Hematopoietic multipotent progenitor cell treated with erythropoietin and hydrocortisone succinate and interleukin-3 and kit ligand, for 17 days (in vitro differentiated cells): ENCODE measurements around the gene XAB2.

ENCODE experiments used
- DNase-seq: peaks from one replicate; pipeline ENCODE4 v3.0.0-alpha.2; 2015; ENCODE audit warnings: low spot score

XAB2 gene

DNA sequence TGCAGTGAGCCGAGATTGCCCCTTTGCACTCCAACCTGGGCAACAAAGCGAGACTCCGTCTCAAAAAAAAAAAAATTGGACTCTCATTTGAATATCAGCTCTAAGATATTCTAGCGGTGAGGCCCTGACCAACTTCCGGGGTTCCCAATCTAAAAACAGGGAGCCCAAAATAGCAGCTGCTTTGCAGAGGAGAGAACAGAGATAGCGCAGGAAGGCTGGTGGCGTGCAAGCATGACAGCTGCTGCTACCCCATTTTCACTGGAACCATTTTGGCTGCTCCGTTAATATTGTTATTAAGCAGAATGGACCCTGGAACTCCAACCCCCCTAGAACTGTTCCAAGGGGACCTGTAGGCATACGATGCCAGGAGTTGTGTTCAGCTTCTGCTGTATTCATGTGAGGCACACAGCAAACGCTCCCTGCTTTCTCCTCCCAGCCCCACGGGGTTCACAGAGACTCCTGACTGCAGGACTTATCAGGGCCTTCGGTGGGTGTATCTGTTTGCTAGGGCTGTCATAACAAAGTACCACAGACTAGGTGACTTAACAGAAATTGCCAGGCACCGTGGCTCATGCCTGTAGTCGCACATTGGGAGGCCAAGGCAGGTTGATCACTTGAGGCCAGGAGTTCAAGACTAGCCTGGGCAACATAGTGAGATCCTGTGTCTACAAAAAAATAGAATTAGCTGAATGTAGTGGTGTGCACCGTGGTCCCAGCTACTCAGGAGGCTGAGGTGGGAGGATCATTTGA lies 19.1 kb upstream of the XAB2 start:
- peak; percentile 67 for DNase-seq

DNA sequence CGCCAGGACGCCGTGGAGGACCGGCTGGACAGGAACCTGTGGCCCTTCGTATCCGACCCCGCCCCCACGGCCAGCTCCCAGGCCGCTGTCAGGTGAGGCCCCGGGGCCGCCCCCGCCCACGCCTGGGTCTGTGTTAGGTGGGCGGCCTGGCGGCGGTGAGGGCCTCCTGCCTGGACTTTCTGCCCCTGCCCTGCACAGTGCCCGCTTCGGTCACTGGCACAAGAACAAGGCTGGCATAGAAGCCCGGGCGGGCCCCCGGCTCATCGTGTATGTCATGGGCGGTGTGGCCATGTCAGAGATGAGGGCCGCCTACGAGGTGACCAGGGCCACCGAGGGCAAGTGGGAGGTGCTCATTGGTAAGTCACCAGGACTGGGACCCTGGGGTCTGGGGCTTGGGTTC lies 17.8 kb upstream of the XAB2 start:
- DNase-seq: no peak

- no peak for DNase-seq
Measured at GRCh38 chr19:7646426-7646700, 17.0 kb upstream of the XAB2 start.

- no peak for DNase-seq
Measured at GRCh38 chr19:7645656-7646425, 16.5 kb upstream of the XAB2 start.

DNA sequence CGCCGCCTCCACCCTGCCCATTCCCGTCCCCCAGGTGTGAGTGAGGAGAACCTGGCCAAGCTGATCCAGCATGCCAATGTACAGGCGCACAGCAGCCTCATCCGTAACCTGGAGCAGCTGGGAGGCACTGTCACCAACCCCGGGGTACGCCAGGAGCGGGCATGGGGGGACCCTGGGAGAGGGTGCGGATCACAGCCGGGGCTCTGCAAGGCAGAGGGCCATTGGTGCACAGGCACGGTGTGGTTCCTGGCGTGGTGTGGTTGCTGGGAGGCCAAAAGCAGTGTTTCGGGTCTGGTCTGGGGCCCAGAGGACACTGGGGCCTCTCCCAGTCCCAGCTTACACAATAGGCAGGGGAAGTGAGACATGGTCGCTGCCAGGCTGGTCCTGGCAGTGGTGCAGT lies 15.8 kb upstream of the XAB2 start:
- DNase-seq: no peak

GRCh38 chr19:7644550-7644877 lies 15.2 kb upstream of the XAB2 start:
- DNase-seq: no peak

DNA sequence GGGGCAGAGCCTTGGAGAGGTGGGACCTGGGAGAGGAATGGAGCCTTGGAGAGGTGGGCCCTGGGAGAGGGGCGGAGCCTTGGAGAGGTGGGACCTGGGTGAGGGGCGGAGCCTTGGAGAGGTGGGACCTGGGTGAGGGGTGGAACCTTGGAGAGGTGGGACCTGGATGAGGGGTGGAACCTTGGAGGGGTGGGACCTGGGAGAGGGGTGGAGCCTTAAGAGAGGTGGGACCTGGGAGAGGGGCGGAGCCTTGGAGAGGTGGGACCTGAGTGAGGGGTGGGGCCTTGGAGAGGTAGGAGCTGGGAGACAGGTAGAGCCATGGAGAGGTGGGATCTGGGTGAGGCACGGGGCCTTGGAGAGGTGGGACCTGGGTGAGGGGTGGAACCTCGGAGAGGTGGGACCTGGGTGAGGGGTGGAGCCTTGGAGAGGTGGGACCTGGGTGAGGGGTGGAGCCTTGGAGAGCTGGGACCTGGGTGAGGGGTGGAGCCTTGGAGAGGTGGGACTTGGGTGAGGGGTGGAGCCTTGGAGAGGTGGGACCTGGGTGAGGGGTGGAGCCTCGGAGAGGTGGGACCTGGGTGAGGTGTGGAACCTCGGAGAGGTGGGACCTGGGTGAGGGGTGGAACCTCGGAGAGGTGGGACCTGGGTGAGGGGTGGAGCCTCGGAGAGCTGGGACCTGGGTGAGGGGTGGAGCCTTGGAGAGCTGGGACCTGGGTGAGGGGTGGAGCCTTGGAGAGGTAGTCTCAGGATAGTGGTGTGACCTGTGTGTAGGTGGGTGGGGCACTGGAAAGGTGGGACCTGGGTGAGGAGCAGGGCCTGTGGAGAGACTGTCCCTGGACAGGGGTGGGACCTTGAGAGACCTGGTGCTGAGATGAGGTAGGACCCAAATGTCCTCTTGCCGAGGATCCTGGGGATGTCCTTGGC lies 14.5 kb upstream of the XAB2 start:
- peak; percentile 59 for DNase-seq

- no peak for DNase-seq
Measured at GRCh38 chr19:7643031-7643415, 13.7 kb upstream of the XAB2 start.

DNA sequence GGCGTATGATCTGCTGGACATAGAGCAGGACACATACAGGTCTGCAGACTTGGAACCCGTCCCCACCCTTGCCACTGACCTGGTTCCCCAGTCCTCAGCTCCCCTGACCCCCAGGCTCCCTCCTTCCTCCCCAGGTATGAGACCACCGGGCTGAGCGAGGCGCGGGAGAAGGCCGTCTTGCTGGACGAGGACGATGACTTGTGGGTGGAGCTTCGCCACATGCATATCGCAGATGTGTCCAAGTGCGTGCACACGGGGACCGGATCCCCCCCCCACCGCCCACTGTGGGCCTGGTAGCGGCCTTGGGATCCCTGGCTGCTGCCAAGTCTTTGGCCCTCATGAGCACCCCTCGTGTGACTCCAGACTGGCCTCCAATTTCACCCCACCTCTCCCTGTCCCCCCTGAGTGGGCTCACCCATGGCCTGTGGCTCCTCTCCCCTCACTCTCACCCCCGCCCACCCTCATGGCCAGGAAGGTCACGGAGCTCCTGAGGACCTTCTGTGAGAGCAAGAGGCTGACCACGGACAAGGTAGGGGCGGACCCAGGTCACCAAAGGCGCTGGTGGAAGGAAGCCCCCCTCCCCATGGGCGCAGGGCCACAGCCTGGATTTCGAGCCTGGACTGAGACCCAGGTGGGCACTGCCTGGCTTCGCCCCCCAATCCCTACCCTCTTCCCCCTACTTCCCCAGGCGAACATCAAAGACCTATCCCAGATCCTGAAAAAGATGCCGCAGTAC lies 13.1 kb upstream of the XAB2 start:
- DNase-seq: no peak

GRCh38 chr19:7641290-7642276 lies 12.2 kb upstream of the XAB2 start:
- DNase-seq: no peak

- no peak for DNase-seq
Measured at GRCh38 chr19:7640803-7641202, 11.5 kb upstream of the XAB2 start.

GRCh38 chr19:7639863-7640348 lies 10.6 kb upstream of the XAB2 start:
- no peak for DNase-seq

GRCh38 chr19:7638802-7639465 lies 9.6 kb upstream of the XAB2 start:
- no peak for DNase-seq

- DNase-seq: peak; percentile 75
Measured at GRCh38 chr19:7637374-7638256, 8.3 kb upstream of the XAB2 start.

DNA sequence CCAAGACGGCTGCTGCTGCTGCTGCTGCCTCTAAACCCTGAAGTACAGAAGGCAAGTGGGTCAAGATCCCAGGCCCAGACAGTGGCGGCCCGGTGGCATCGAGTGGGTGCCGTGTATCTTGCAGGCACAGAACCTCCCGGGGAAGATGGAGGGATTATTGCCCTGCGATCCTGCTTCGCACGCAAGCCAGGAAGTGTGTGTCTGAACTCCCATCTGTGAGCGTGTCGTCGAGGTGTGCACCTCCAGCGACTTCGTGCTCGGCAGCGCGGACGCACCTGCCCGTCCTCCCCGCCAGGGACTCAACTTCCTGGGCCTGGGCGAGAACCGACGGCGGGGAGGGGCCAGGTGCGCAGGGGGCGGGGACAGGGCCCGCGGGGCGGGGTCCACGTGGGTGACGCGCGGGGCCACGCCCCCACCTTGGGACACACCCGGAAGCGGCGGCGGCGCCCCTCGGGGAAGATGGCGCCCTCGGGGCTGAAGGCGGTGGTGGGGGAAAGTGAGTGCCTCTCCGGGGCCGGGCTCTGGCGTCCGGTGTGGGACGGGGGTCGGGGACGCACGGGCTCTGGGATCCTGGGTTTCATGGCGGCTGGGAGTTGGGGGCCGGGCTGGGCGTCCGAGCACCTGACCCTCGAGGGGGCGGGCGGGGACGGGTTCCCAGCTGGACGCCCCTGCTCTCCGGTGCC lies 7.5 kb upstream of the XAB2 start, which contains the start of gene STXBP2:
STXBP2 (plus strand) TSS at position 420 of the 683 bp plus-strand sequence; CDS start at position 460, 40 bp downstream.
- DNase-seq: peak; percentile 89

DNA sequence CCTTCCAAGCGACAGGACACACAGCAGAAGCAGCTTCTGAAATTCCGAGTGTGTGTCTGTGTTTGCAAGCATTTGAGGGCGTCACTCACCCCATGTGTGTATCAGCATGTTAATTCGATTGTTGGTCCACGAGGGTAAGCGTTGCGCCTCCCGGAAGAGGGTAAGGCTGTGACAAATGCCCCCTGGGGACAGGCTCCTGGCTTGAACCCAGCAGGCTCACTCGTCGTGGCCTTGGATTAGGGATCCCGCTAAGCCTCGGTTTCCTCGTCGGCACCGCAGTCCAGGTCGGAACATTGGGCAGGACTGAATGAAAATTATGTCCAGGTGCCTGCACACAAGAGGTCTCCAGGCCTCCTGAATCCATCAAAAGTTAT lies 7.0 kb upstream of the XAB2 start:
- DNase-seq: no peak

DNA sequence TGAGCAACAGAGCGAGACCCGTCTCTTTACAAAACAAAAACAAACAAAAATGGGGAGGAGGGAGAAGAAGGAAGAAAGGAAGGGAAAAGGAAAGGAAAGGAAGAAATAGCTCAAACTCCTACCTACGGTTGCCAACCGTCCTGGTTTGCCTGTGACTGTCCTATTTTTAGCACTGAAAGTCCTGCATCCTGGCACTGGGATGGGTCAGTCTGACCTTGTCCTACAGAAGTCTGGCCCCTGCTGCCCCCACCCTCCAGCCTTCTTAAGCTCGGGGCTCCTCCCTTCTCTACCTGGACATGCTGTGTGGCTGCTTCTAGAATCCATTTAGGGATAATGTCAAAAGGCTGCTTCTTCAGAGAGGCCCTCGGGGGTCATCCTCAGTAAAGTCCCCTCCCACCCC lies 6.3 kb upstream of the XAB2 start:
- no peak for DNase-seq

GRCh38 chr19:7633698-7634097 lies 4.4 kb upstream of the XAB2 start, which contains the start of gene PCP2:
TSS of gene PCP2 (minus strand) at chr19:7633719. CDS start at chr19:7633457, 262 bp downstream.
- no peak for DNase-seq
